B cell (primary cell): ENCODE data around the gene DCHS2.

Experiments
- EZH2 ChIP-seq: IDR thresholded peaks from 2 replicates; pipeline ENCODE4 v1.6.1; 2012; ENCODE audit warnings: borderline replicate concordance, low read depth, mild to moderate bottlenecking, moderate library complexity, low read length; ENCODE audit not compliant: insufficient read depth, poor library complexity, severe bottlenecking
- TF ChIP-seq, protein P1 (sequence below): fragments of 200-600 bp; IDR thresholded peaks from one replicate; pipeline ENCODE4 v1.8.0; 2022; ENCODE audit warnings: antibody characterized with exemption, mild to moderate bottlenecking

DNA sequence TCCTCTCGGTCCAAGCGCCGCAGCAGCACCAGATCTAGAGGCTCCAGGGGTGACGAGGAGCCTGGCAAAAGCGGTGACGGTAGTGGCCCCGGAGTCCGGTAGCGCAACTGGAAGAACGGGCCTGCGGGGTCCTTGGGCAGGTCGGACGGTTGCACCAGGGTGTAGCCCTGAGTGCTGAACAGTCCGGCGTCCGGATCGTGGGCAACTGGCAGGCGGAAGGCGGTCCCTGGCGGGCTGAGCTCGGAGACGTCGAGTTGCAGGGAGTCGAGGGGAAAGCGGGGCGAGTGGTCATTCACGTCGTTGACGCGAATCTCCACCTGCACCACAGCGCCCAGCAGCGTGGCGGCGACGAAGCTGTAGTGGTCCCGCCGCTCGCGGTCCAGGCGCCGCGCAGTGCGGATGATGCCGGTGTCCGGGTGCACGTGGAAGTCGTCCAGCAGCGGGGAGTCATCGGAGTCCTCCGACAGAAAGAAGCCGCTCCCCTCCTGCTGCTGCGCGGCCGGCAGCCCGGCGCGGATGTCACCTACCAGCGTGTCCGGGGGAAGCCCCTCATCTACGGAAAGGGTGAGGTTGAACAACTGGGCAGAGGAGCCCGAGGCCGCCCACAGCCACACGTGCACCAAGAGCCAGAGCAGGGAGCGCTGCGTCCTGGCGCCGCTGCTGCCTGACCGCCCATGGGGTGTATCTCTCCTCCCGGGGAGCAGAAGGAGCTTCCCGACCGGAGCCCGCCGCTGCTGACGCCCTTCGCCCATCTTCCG lies 837 bp downstream of the DCHS2 start:
- TF ChIP-seq, protein P1, sequence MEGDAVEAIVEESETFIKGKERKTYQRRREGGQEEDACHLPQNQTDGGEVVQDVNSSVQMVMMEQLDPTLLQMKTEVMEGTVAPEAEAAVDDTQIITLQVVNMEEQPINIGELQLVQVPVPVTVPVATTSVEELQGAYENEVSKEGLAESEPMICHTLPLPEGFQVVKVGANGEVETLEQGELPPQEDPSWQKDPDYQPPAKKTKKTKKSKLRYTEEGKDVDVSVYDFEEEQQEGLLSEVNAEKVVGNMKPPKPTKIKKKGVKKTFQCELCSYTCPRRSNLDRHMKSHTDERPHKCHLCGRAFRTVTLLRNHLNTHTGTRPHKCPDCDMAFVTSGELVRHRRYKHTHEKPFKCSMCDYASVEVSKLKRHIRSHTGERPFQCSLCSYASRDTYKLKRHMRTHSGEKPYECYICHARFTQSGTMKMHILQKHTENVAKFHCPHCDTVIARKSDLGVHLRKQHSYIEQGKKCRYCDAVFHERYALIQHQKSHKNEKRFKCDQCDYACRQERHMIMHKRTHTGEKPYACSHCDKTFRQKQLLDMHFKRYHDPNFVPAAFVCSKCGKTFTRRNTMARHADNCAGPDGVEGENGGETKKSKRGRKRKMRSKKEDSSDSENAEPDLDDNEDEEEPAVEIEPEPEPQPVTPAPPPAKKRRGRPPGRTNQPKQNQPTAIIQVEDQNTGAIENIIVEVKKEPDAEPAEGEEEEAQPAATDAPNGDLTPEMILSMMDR, result no peak
- TF ChIP-seq EZH2, result no peak
